ENCODE results near the gene PDE9A. TPM values are rescaled to one million over a fixed set of nuclear protein-coding genes. Genes with fewer than 3 reads are reported as not detected.
"Not testable (repeated sequence)": the region's sequence is repeated elsewhere in the genome, so short reads cannot be mapped to it uniquely, and the experiment has no call there.

Gene PDE9A
- polyA plus RNA-seq, 12 donors = 6.7 to 20.1 (median 8.5) TPM; not detected in 1

GRCh38 chr21:42790520-42791065 lies 137.2 kb downstream of the PDE9A start:
- no peak for DNase-seq

DNA sequence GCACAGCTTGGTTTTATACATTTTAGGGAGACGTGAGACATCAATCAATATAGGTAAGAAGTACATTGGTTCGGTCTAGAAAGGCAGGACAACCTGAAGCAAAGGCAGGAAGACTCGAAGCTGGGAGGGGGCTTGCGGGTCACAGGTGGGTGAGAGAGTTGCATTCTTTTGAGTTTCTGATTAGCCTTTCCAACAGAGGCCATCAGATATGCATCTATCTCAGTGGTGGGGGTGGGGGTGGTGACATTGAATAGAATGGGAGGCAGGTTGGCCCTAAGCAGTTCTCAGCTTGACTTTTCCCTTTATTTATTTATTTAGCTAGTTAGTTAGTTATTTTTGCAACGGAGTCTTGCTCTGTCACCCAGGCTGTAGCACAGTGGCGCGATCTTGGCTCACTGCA lies 140.4 kb downstream of the PDE9A start:
- DNase-seq = no peak

DNA sequence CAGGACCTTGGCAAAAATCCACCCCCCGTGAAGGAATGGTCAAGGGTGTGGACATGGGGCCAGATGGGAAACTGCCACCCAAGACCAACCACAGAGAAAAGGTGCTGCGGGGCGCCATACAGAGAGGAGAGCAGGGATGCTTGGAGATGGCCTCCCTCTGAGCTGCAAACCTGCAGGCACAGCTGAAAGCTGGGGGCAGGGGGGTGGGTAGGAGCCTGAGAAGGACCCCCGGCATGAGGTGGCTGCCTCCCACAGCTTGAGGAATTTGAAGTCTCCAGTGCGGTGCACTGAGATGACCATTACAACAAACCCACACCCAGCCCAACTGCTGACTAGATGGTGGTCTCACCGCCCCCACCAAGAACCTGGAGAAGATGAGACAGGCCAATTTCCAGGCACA lies 141.1 kb downstream of the PDE9A start:
- DNase-seq = no peak

DNA sequence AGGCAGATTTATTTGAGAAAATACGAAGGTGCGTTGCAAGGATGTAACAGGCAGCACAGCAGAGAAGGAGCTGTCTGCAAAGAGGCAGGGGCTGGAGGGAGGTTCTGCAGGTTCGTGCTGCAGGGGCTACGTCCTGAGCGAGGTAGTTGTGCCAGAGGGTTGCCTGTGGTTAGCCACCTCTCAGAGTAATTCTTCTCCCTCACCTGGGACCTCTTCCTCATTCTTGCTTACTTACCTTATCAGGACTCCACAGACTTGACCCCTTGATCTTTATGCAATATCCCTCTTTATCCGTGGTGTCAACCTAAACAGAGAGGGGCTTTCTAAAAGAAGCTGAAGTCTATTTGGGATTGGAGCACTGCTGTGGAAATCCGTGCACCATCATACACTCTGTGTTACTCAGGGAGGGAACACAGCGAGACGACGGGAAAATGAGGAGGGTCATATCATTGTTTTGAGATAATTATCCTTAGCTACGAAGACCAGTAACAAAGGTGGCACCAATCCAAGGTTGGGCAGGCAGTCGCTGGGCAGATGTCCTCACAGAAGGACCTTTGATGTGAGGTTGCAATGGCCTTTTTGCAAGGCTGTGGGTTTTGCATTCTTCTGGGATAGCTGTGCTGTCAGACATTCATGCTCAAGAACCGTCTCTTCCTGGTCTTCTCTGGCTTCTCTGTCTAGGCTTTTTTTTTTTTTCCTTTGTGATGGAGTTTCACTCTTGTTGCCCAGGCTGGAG lies 143.1 kb downstream of the PDE9A start:
- no peak for DNase-seq

DNA sequence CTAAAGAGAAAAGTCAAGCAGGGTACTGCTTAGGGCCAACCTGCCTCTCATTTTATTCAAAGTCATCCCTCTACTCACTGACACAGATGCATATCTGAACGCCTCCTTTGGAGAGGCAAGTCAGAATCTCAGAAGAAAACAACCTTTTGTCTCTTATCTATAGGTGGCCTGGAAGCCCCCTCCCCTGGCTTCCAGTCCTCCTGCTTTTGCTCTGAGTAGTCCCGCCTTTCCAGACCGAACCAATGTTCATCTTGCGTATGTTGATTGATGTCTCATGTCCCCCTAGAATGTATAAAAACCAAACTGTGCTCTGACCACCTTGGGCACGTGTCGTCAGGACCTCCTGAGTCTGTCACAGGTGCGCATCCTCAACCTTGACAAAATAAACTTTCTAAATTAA lies 144.1 kb downstream of the PDE9A start:
- no peak for DNase-seq

DNA sequence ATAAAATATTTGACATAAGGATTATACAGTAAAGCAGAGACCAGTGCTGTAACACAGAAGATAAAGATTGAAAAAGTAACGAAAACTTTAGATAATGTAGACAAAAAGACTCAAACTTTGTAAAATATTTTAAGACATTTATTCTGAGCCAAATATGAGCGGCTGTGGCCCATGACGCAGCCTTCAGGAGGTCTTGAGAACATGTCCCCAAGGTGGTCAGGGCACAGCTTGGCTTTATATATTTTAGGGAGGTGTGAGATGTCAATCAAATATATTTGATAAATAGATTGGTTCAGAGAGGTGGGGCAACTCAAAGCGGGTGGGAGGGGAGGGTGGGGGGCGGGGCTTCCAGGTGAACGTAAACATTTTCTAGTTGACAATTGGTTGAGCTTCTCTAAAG lies 144.7 kb downstream of the PDE9A start:
- no peak for DNase-seq

GRCh38 chr21:42799516-42799915 lies 146.1 kb downstream of the PDE9A start:
- DNase-seq = no peak

DNA sequence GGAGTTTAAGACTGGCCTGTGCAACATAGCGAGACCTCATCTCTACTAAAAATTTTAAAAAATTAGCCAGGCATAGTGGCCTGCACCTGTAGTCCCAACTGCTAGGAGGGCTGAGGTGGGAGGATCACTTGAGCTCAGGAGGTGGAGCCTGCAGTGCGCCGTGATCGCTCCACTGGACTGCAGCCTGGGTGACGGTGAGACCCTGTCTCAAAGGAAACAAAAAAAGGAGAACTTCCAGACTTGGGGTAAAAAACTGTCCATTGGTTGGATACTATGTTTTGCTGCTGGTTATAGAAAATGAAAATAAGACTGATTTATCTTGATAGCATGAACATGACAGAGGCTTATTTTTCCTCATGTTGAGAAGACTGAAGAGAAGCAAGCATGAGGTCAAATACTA lies 146.5 kb downstream of the PDE9A start:
- no peak for DNase-seq

GRCh38 chr21:42801616-42802015 lies 148.2 kb downstream of the PDE9A start:
- not testable (repeated sequence) for DNase-seq

DNA sequence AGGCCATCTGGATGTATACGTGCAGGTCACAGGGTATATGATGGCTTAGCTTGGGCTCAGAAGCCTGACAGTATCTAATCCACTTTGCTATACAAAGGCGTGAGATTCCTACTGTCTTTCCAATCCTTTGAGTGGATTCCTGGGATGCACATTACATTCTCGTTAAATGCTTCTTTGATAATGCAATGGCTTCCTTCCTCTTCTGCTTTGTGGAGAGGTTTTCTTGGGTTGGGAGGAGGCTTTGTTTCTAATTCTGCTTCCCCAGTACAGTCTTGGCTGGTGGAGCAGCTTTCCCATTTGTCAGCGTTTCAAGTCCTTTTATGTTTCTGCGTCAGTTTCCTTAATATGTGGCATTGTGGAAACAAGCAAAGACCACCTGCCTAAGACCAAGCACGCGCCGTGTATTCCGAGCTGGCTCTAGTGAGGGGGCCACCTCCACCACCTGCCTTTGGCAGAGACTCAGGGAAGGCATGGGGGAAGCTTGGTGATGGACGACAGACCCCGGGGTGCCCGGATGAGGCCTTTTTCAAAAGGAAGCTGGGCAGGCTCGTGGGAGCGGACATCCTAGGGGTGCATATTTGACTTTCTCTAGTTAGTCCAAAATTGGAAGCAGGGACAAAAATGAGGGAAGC lies 153.2 kb downstream of the PDE9A start:
- DNase-seq = no peak

- not testable (repeated sequence) for DNase-seq
Observed at GRCh38 chr21:42807293-42807895, 154.0 kb downstream of the PDE9A start.

GRCh38 chr21:42807938-42808613 lies 154.7 kb downstream of the PDE9A start:
- DNase-seq = no peak

DNA sequence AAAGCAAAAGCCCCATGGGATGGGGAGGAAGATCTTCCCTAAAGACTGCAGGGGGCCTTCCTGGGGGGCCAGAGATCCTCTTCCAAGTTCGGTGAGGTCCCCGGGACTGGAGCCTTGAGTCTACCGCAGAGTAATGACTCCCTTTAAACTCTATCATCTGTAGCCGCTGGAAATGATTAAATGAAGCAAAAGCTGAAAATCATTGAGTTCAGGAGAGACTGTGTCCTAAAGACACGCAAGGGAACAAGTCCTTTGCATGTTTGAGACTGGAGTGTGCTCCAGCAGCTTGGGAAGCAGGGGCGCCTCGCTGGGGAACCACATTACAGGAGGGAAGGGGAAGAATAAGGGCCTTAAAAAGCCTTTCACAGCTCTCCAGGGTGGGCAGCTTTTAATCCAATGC lies 155.8 kb downstream of the PDE9A start:
- DNase-seq = no peak

GRCh38 chr21:42809577-42810475 lies 156.4 kb downstream of the PDE9A start:
- no peak for DNase-seq

DNA sequence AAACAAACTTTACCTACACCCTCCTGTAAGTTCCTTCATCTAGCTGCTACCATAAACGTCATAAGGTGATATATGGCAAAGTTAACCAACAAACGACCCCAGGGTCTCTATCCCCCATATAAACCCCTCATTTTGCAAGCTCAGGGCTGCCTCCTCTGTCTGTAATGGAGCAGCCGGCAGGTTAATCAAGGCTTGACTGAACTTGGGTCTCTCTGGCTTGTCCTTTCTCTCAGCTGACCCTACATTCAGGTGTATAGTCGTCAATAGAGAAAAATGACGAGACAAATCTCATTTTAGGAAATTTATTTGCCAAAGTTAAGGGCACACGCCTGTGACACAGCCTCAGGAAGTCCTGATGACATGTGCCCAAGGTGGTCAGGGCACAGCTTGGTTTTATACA lies 158.5 kb downstream of the PDE9A start:
- DNase-seq = no peak

- DNase-seq = not testable (repeated sequence)
Observed at GRCh38 chr21:42812528-42813241, 159.3 kb downstream of the PDE9A start.

DNA sequence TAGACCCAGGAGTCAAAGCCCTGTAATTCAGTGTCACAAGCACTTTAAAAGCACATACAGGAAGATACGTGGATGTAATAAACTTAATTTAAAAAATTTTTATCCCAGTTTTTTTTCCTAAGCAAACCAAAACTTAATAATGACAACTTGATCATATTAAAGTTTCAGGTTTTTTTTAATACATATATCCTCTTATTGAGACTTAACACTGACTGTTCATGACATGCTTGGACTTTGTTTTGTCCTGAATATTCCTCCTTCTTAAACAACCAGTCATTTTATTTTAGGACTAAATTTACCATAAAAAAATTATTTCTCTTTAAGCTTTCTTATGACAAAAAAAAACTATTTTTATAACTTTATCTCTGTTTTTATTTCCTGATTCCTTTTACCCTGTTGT lies 161.8 kb downstream of the PDE9A start:
- DNase-seq = no peak

DNA sequence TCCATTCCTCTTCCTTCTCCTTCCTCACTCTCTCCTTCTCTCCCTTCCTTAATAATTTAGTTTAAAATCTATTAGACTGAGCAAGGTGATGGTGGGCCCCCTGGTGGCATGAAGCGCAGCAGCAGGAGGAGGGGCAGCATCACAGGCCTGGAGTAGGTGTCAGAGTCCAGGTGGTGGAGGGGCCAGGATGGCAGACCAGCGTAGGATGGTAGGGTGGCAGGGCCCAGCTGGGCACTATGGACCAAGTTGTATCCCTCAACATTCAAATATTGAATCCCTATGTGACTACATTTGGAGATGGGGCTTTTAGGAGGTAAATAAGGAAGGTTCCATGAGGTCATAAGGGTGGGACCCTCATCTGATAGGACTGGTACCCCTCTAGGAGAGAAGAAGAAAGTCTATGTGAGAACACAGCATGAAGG lies 164.9 kb downstream of the PDE9A start:
- peak; percentile 44 for DNase-seq

DNA sequence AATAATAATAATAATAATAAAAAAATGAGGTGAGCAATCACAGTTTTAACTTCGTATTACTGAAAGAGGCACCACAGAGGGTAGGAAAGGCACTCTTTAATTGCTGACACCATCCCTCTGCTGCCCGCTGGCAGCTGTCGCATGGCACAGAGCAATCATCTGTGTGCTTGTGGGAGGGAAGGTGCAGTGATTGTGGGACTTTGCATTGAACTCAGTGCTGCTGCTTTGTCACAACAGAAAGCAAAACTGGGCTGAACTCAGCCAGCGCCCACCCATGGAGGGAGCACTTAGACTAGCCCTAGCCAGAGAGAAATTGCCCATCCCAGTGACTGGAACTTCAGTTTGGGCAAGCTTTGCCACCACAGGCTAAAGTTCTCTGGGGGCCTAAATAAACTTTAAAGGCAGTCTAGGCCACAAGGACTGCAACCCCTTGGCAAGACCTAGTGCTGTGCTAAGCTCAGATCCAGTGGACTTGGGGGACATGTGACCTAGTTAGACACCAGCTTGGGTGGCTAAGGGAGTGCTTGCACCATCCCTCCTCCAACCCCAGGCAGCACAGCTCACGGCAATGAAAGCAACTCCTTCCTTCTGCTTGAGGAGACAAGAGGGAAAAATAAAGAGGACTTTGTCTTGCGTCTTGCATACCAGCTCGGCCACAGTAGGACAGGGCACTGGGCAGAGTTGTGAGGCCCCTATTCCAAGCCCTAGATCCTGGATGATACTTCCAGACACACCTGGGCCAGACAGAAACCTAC lies 166.6 kb downstream of the PDE9A start:
- DNase-seq = no peak
